ENCODE data around the gene MGST2. TPM values are rescaled to one million over a fixed set of nuclear protein-coding genes. Genes with fewer than 3 reads are reported as not detected.

Gene MGST2
- total and polyA plus RNA-seq, 3 donors from 2014 or later, result 82.2 to 97.9 (median 87.6) TPM

GRCh38 chr4:139624441-139625092 lies 41.1 kb upstream of the MGST2 start:
- intact Hi-C loops (cut with DNase I; ENCODE audit: low total_unique reads), result no loop called here
- Histone ChIP-seq H3K4me1 (no peaks in the 10 kb centered on the region), H3K27me3 (no peaks in the 10 kb centered on the region), H3K4me3 (no peak overlapping the region), H3K9me3 (no peaks in the 10 kb centered on the region), H3K27ac (no peak overlapping the region), H3K36me3 (ENCODE audit: low read depth, missing control alignments) (no peaks in the 10 kb centered on the region)
- TF ChIP-seq POLR2A (IDR thresholded peaks at IDR 0.05) (no peak), CTCF (IDR thresholded peaks at IDR 0.05) (no peak)
- 73 to 84% methylated on average over 3 of the region's 3 CpGs for WGBS, 2 donors
- DNase-seq, result no peak

- H3K27me3 ChIP-seq, result no peaks in the 10 kb centered on the region
- H3K4me1 ChIP-seq, result no peaks in the 10 kb centered on the region
- no peaks in the 10 kb centered on the region for H3K9me3 ChIP-seq
- TF ChIP-seq CTCF (IDR thresholded peaks at IDR 0.05) (no peak), POLR2A (IDR thresholded peaks at IDR 0.05) (no peak)
- no peak overlapping the region for H3K4me3 ChIP-seq
- 71 to 88% methylated on average over 3 of the region's 3 CpGs for WGBS, 2 donors
- H3K27ac ChIP-seq, result no peak overlapping the region
- intact Hi-C loops (cut with DNase I; ENCODE audit: low total_unique reads), result no loop called here
- DNase-seq, result no peak
- H3K36me3 ChIP-seq (ENCODE audit: low read depth, missing control alignments), result no peaks in the 10 kb centered on the region
Observed at GRCh38 chr4:139625093-139625455, 40.5 kb upstream of the MGST2 start.

GRCh38 chr4:139625482-139625881 lies 40.1 kb upstream of the MGST2 start:
- Histone ChIP-seq H3K4me3 (no peak overlapping the region), H3K27ac (no peak overlapping the region), H3K27me3 (no peaks in the 10 kb centered on the region), H3K9me3 (no peaks in the 10 kb centered on the region), H3K4me1 (no peaks in the 10 kb centered on the region), H3K36me3 (ENCODE audit: low read depth, missing control alignments) (no peaks in the 10 kb centered on the region)
- TF ChIP-seq POLR2A (IDR thresholded peaks at IDR 0.05), result no peak
- TF ChIP-seq CTCF (IDR thresholded peaks at IDR 0.05), result no peak
- intact Hi-C loops (cut with DNase I; ENCODE audit: low total_unique reads), result no loop called here
- 92 to 97% methylated on average over 4 of the region's 4 CpGs for WGBS, 2 donors
- DNase-seq, result no peak

- H3K27me3 ChIP-seq, result no peaks in the 10 kb centered on the region
- H3K4me3 ChIP-seq, result no peak overlapping the region
- intact Hi-C loops (cut with DNase I; ENCODE audit: low total_unique reads), result no loop called here
- peaks cover 3% of the 10 kb centered on the region for H3K4me1 ChIP-seq
- 61 to 66% methylated on average over 16 of the region's 16 CpGs for WGBS, 2 donors
- no peak for DNase-seq
- no peaks in the 10 kb centered on the region for H3K9me3 ChIP-seq
- no peak overlapping the region for H3K27ac ChIP-seq
- H3K36me3 ChIP-seq (ENCODE audit: low read depth, missing control alignments), result no peaks in the 10 kb centered on the region
- TF ChIP-seq POLR2A (IDR thresholded peaks at IDR 0.05), result no peak
- no peak for TF ChIP-seq CTCF (IDR thresholded peaks at IDR 0.05)
Observed at GRCh38 chr4:139628184-139629012, 37.2 kb upstream of the MGST2 start.

Measured in testis (tissue), 3 donors.